ENCODE measurements around the gene PTPN22.

The PTPN22 gene

DNA sequence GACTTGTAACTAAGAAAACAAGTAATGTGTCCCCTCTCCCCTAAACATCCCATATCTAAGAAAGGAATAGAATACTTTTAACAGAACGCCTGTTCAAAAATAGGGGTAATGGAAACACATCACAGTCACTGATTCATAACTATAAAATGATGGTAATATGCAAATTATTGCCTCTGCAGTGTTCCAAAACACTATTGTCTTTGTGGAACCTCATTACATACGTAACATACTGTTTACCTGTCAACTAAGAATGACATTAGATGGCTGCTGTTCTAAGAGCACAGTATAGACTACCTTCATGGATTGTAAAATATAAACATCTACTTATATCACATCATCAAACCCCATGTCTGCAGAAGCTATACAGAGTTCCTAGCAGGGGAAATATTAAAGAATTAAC, 19.3 kb upstream of the PTPN22 start (continued):
- TF ChIP-seq, protein P1, sequence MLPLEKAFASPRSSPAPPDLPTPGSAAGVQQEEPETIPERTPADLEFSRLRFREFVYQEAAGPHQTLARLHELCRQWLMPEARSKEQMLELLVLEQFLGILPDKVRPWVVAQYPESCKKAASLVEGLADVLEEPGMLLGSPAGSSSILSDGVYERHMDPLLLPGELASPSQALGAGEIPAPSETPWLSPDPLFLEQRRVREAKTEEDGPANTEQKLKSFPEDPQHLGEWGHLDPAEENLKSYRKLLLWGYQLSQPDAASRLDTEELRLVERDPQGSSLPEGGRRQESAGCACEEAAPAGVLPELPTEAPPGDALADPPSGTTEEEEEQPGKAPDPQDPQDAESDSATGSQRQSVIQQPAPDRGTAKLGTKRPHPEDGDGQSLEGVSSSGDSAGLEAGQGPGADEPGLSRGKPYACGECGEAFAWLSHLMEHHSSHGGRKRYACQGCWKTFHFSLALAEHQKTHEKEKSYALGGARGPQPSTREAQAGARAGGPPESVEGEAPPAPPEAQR (tag by site-specific recombination; IDR thresholded peaks at IDR 0.05): no peak
- TF ChIP-seq ZFP37 (tag by site-specific recombination; IDR thresholded peaks at IDR 0.05): no peak

GRCh38 chr1:113887402-113888175, 16.1 kb upstream of the PTPN22 start, which contains the start of gene BCL2L15:
TSS of gene BCL2L15 (minus strand) at chr1:113887581. CDS start at chr1:113887375, 206 bp downstream.
- H3K9me3 ChIP-seq (ENCODE audit: control insufficient read depth, insufficient read depth, low read depth, low read length): no peaks in the 10 kb centered on the region
- ChIA-PET POLR2A (interaction anchor here (0.6 kb wide), 1 partner anchor 624 kb away, joined by 4 read pairs; no protein-coding TSS in a partner anchor), CTCF (interaction anchor here (0.6 to 0.8 kb wide), 2 partner anchors 47 to 1166 kb away, joined by 3 read pairs; no protein-coding TSS in a partner anchor)
- no peak within 1 kb of the TSS for H3K4me3 ChIP-seq (ENCODE audit: low read depth, low read length)
- no peak for TF ChIP-seq KLF1 (tag by site-specific recombination; IDR thresholded peaks at IDR 0.05)
- TF ChIP-seq ZNF324 (tag by site-specific recombination; IDR thresholded peaks at IDR 0.05): no peak
- TF ChIP-seq GLI2 (tag by site-specific recombination; IDR thresholded peaks at IDR 0.05; ENCODE audit: borderline replicate concordance, low read depth): no peak
- no peak within 1 kb of the TSS for H3K27ac ChIP-seq (ENCODE audit: extremely low read depth, low read depth, low read length)
- no peaks in the 10 kb centered on the region for H3K4me1 ChIP-seq (ENCODE audit: control insufficient read depth, insufficient read depth, low read length)
- H3K36me3 ChIP-seq (ENCODE audit: control insufficient read depth in 2 of 2, insufficient read depth in 1 of 2, low read length in 2 of 2): no peaks in the 10 kb centered on the region

GRCh38 chr1:113886417-113887401, 15.2 kb upstream of the PTPN22 start:
- ChIA-PET CTCF (interaction anchor here (0.6 to 0.7 kb wide), 2 partner anchors 1165 to 1920 kb away, joined by 3 read pairs; no protein-coding TSS in a partner anchor), POLR2A (no interaction called here)
- no peak overlapping the region for H3K4me3 ChIP-seq (ENCODE audit: low read depth, low read length)
- H3K9me3 ChIP-seq (ENCODE audit: control insufficient read depth, insufficient read depth, low read depth, low read length): no peaks in the 10 kb centered on the region
- H3K4me1 ChIP-seq (ENCODE audit: control insufficient read depth, insufficient read depth, low read length): no peaks in the 10 kb centered on the region
- H3K27ac ChIP-seq (ENCODE audit: extremely low read depth, low read depth, low read length): no peak overlapping the region
- TF ChIP-seq ZBTB8A (tag by site-specific recombination; IDR thresholded peaks at IDR 0.05) (no peak), ZSCAN16 (tag by site-specific recombination; IDR thresholded peaks at IDR 0.05) (no peak), ZNF248 (tag by site-specific recombination; IDR thresholded peaks at IDR 0.05) (no peak), ZNF324 (tag by site-specific recombination; IDR thresholded peaks at IDR 0.05) (no peak), ZNF132 (tag by site-specific recombination; IDR thresholded peaks at IDR 0.05; ENCODE audit: borderline replicate concordance) (no peak), ZNF26 (tag by site-specific recombination; IDR thresholded peaks at IDR 0.05) (no peak), ZNF341 (tag by site-specific recombination; IDR thresholded peaks at IDR 0.05; ENCODE audit: low read depth) (no peak)
- TF ChIP-seq, protein P2, sequence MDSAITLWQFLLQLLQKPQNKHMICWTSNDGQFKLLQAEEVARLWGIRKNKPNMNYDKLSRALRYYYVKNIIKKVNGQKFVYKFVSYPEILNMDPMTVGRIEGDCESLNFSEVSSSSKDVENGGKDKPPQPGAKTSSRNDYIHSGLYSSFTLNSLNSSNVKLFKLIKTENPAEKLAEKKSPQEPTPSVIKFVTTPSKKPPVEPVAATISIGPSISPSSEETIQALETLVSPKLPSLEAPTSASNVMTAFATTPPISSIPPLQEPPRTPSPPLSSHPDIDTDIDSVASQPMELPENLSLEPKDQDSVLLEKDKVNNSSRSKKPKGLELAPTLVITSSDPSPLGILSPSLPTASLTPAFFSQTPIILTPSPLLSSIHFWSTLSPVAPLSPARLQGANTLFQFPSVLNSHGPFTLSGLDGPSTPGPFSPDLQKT (IDR thresholded peaks at IDR 0.05; ENCODE audit: borderline replicate concordance, low read depth, low read length): no peak
- H3K36me3 ChIP-seq (ENCODE audit: control insufficient read depth in 2 of 2, insufficient read depth in 1 of 2, low read length in 2 of 2): no peaks in the 10 kb centered on the region

DNA sequence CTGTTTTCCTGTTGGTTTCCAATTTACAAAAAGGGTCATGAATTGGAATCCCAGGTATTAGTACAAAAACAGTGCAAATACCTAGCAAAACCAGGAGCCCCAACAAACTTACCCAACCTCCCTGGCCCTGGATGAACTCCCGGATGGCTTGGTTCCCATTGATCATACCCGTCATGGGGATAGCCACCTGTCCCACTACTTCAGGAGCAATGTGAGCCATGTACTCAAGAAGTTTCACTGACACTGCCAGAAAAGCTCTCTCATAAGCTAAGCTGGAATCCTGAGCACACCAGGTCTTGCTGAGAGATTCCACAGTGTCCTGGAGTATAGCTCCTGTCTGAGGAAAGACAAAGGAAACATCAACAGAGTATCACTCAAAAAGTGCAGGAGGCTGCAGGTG, 10.1 kb upstream of the PTPN22 start:
- Histone ChIP-seq H3K4me3 (ENCODE audit: low read depth, low read length) (no peak overlapping the region), H3K36me3 (ENCODE audit: control insufficient read depth in 2 of 2, insufficient read depth in 1 of 2, low read length in 2 of 2) (no peaks in the 10 kb centered on the region), H3K27ac (ENCODE audit: extremely low read depth, low read depth, low read length) (no peak overlapping the region), H3K9me3 (ENCODE audit: control insufficient read depth, insufficient read depth, low read depth, low read length) (no peaks in the 10 kb centered on the region), H3K4me1 (ENCODE audit: control insufficient read depth, insufficient read depth, low read length) (no peaks in the 10 kb centered on the region)
- POLR2A ChIA-PET: no interaction called here
- CTCF ChIA-PET: no interaction called here
- TF ChIP-seq, protein P2 (IDR thresholded peaks at IDR 0.05; ENCODE audit: borderline replicate concordance, low read depth, low read length): no peak
- TF ChIP-seq ZNF555 (tag by site-specific recombination; conservative IDR thresholded peaks at IDR 0.05) (no peak), ZNF785 (tag by site-specific recombination; IDR thresholded peaks at IDR 0.05) (no peak), OVOL3 (tag by site-specific recombination; IDR thresholded peaks at IDR 0.05) (no peak), ZNF529 (tag by site-specific recombination; IDR thresholded peaks at IDR 0.05; ENCODE audit: insufficient replicate concordance) (no peak), ZNF132 (tag by site-specific recombination; IDR thresholded peaks at IDR 0.05; ENCODE audit: borderline replicate concordance) (no peak), ZNF37A (tag by site-specific recombination; IDR thresholded peaks at IDR 0.05) (no peak)
